ENCODE results near the gene KLHL8. TPM values are rescaled to one million over a fixed set of nuclear protein-coding genes. Genes with fewer than 3 reads are reported as not detected.
"Not testable (repeated sequence)": the region's sequence is repeated elsewhere in the genome, so short reads cannot be mapped to it uniquely, and the experiment has no call there.

KLHL8 gene
- total RNA-seq, 1 donor from 2014 or later, result 9.1 TPM

- Histone ChIP-seq H3K36me3 (no peaks in the 10 kb centered on the region), H3K4me1 (peaks cover 2% of the 10 kb centered on the region), H3K9me3 (no peaks in the 10 kb centered on the region), H3K27me3 (no peaks in the 10 kb centered on the region), H3K4me3 (no peak overlapping the region), H3K27ac (no peak overlapping the region)
- no peak for DNase-seq (ENCODE audit: extremely low spot score in 2 of 2)
- TF ChIP-seq POLR2AphosphoS5 (IDR thresholded peaks at IDR 0.05; ENCODE audit: insufficient read depth in 1 of 2, low read depth in 1 of 2), result no peak
- no peak for TF ChIP-seq CTCF (IDR thresholded peaks at IDR 0.05)
- no peak for TF ChIP-seq POLR2A (IDR thresholded peaks at IDR 0.05)
- intact Hi-C loops (cut with DNase I), result loop anchor here (10.0 kb wide), 1 partner anchor 630 kb away; the partner anchor contains the start of gene PTPN13
Observed at GRCh38 chr4:87224141-87224923, 3.9 kb upstream of the KLHL8 start.

GRCh38 chr4:87219632-87220093, 755 bp downstream of the KLHL8 start:
- TF ChIP-seq POLR2A (IDR thresholded peaks at IDR 0.05) (no peak), POLR2AphosphoS5 (IDR thresholded peaks at IDR 0.05; ENCODE audit: insufficient read depth in 1 of 2, low read depth in 1 of 2) (no peak), CTCF (IDR thresholded peaks at IDR 0.05) (no peak)
- H3K27me3 ChIP-seq, result no peaks in the 10 kb centered on the region
- H3K4me3 ChIP-seq, result peak overlapping the region; percentile 71 to 89
- peaks cover 16% of the 10 kb centered on the region for H3K4me1 ChIP-seq
- no peaks in the 10 kb centered on the region for H3K9me3 ChIP-seq
- intact Hi-C loops (cut with DNase I), result loop anchor here (5.0 to 10.0 kb wide), 2 partner anchors 292 to 625 kb away; partner anchors contain the start of gene PTPN13
- no peak for DNase-seq (ENCODE audit: extremely low spot score in 2 of 2)
- peak overlapping the region; percentile 93 for H3K27ac ChIP-seq
- no peaks in the 10 kb centered on the region for H3K36me3 ChIP-seq

GRCh38 chr4:87217235-87217763, 3.1 kb downstream of the KLHL8 start:
- not testable (repeated sequence) for DNase-seq (ENCODE audit: extremely low spot score in 2 of 2); H3K36me3 ChIP-seq
- intact Hi-C loops (cut with DNase I), result loop anchor here (5.0 kb wide), 1 partner anchor 290 kb away; no protein-coding TSS in a partner anchor

GRCh38 chr4:87216469-87216868, 3.9 kb downstream of the KLHL8 start:
- no peak for DNase-seq (ENCODE audit: extremely low spot score in 2 of 2)
- no peak for TF ChIP-seq CTCF (IDR thresholded peaks at IDR 0.05)
- H3K27ac ChIP-seq, result no peak overlapping the region
- no peaks in the 10 kb centered on the region for H3K27me3 ChIP-seq
- H3K4me1 ChIP-seq, result peaks cover 31% of the 10 kb centered on the region
- no peaks in the 10 kb centered on the region for H3K36me3 ChIP-seq
- H3K9me3 ChIP-seq, result no peaks in the 10 kb centered on the region
- no peak overlapping the region for H3K4me3 ChIP-seq
- intact Hi-C loops (cut with DNase I), result loop anchor here (5.0 kb wide), 1 partner anchor 289 kb away; no protein-coding TSS in a partner anchor

More at GRCh38 chr4:87217235-87217763, 3.1 kb downstream of the KLHL8 start:
- H3K4me1 ChIP-seq, result peaks cover 31% of the 10 kb centered on the region
- not testable (repeated sequence) for H3K27ac ChIP-seq, H3K27me3 ChIP-seq, H3K9me3 ChIP-seq, H3K4me3 ChIP-seq

- H3K4me1 ChIP-seq, result peaks cover 21% of the 10 kb centered on the region
- H3K27ac ChIP-seq, result no peak overlapping the region
- TF ChIP-seq POLR2A (IDR thresholded peaks at IDR 0.05), result no peak
- intact Hi-C loops (cut with DNase I), result no loop called here
- no peak overlapping the region for H3K4me3 ChIP-seq
- no peak for DNase-seq (ENCODE audit: extremely low spot score in 2 of 2)
- H3K36me3 ChIP-seq, result no peaks in the 10 kb centered on the region
- H3K27me3 ChIP-seq, result no peaks in the 10 kb centered on the region
- no peaks in the 10 kb centered on the region for H3K9me3 ChIP-seq
Observed at GRCh38 chr4:87213421-87214075, 6.9 kb downstream of the KLHL8 start.
